SK-N-SH (cell line): ENCODE data around the gene C3orf20. TPM values are rescaled to one million over a fixed set of nuclear protein-coding genes. Genes with fewer than 3 reads are reported as not detected.

Source experiments
- CTCF ChIA-PET: fragments of 300-600, 350-600 bp; formaldehyde crosslinking; extraction: SDS; loops from one replicate; lab custom pipeline; 2021; lab: Yijun Ruan, JAX
- POLR2A ChIA-PET: fragments of 350-600 bp; sonication (Branson Sonifier 250); formaldehyde crosslinking; extraction: SDS; loops from one replicate; lab custom pipeline; 2020; ENCODE audit warnings: antibody characterized with exemption, inconsistent platforms; lab: Yijun Ruan, JAX
- DNase-seq: peaks from one replicate; pipeline ENCODE4 v3.0.0; 2012
- H2AFZ ChIP-seq: fragments of 200-600 bp; sonication (generic); 2 replicates; pipeline ENCODE4 v1.8.1; 2016; ENCODE audit warnings: antibody characterized with exemption, mild to moderate bottlenecking, low read depth
- H3F3A ChIP-seq: fragments of 200-600 bp; sonication (generic); replicated peaks from 2 replicates; pipeline ENCODE3; 2016; ENCODE audit warnings: antibody characterized with exemption, mild to moderate bottlenecking; ENCODE audit not compliant: insufficient read depth
- H3K27ac ChIP-seq, 2 experiments: fragments of 200-500 bp in 1 of 2; fragments of 200-600 bp in 1 of 2; sonication (Bioruptor generic) in 1 of 2; sonication (generic), shearing (Covaris generic) in 1 of 2; 2 replicates each; pipeline versions ENCODE4 v1.5.1 to v1.6.1; 2014 to 2016; ENCODE audit warnings: low read depth in 2 of 2, inconsistent platforms in 1 of 2, low read length in 1 of 2, mild to moderate bottlenecking in 1 of 2, mixed read lengths in 1 of 2
- H3K27me3 ChIP-seq: fragments of 200-600 bp; sonication (generic), shearing (Covaris generic); 2 replicates; pipeline ENCODE4 v1.6.1; 2016; ENCODE audit warnings: mixed run types; ENCODE audit not compliant: insufficient read depth
- H3K36me3 ChIP-seq, 2 experiments: fragments of 200-500 bp in 1 of 2; fragments of 200-600 bp in 1 of 2; sonication (Bioruptor generic) in 1 of 2; sonication (generic) in 1 of 2; replicated peaks in 1 of 2; 2 replicates each; pipeline versions ENCODE3 to v1.5.1; 2014 to 2016; ENCODE audit warnings: low read length in 1 of 2, mild to moderate bottlenecking in 1 of 2; ENCODE audit not compliant: insufficient read depth in 2 of 2, control insufficient read depth in 1 of 2
- H3K4me1 ChIP-seq, 2 experiments: fragments of 200-500 bp in 1 of 2; fragments of 200-600 bp in 1 of 2; sonication (Bioruptor generic) in 1 of 2; sonication (generic), shearing (Covaris generic) in 1 of 2; 2 replicates each; pipeline versions ENCODE4 v1.5.1 to v1.6.1; 2014 to 2016; ENCODE audit warnings: low read depth in 1 of 2, low read length in 1 of 2, mixed run types in 1 of 2; ENCODE audit not compliant: insufficient read depth in 2 of 2, control insufficient read depth in 1 of 2
- H3K4me2 ChIP-seq: fragments of 200-600 bp; sonication (generic), shearing (Covaris generic); 2 replicates; pipeline ENCODE4 v1.6.1; 2017; ENCODE audit warnings: mixed run types
- H3K4me3 ChIP-seq, 2 experiments: fragments of 200-500 bp in 1 of 2; fragments of 200-600 bp in 1 of 2; sonication (Bioruptor generic) in 1 of 2; sonication (generic), shearing (Covaris generic) in 1 of 2; 2 replicates each; pipeline versions ENCODE4 v1.5.1 to v1.8.1; 2014 to 2016; ENCODE audit warnings: low read depth in 2 of 2, inconsistent platforms in 1 of 2, low read length in 1 of 2, mild to moderate bottlenecking in 1 of 2, mixed read lengths in 1 of 2, moderate library complexity in 1 of 2
- H3K79me2 ChIP-seq: fragments of 200-600 bp; sonication (generic); 2 replicates; pipeline ENCODE4 v1.8.1; 2017; ENCODE audit warnings: mild to moderate bottlenecking; ENCODE audit not compliant: insufficient read depth
- H3K9ac ChIP-seq: fragments of 200-600 bp; sonication (generic); 2 replicates; pipeline ENCODE4 v1.6.1; 2017; ENCODE audit warnings: mixed run types
- H3K9me2 ChIP-seq: fragments of 200-600 bp; sonication (generic); 2 replicates; pipeline ENCODE4 v1.6.1; 2017; ENCODE audit warnings: mixed run types
- H3K9me3 ChIP-seq: fragments of 200-600 bp; sonication (generic); 2 replicates; pipeline ENCODE4 v1.6.1; 2017; ENCODE audit warnings: mixed run types, mild to moderate bottlenecking, moderate library complexity
- H4K20me1 ChIP-seq: fragments of 200-600 bp; sonication (generic); 2 replicates; pipeline ENCODE4 v1.6.1; 2017; ENCODE audit warnings: mild to moderate bottlenecking, mixed run types; ENCODE audit not compliant: insufficient read depth
- ELF1 ChIP-seq: IDR thresholded peaks from 2 replicates; pipeline ENCODE4 v1.4.0; 2012
- FOXM1 ChIP-seq: IDR thresholded peaks from 2 replicates; pipeline ENCODE4 v1.4.0; 2012; ENCODE audit warnings: low read depth, mild to moderate bottlenecking
- GABPA ChIP-seq: IDR thresholded peaks from 2 replicates; pipeline ENCODE4 v1.4.0; 2012; ENCODE audit warnings: low read depth, mild to moderate bottlenecking
- GATA2 ChIP-seq: sonication (generic); formaldehyde crosslinking; IDR thresholded peaks from 2 replicates; pipeline ENCODE4 v1.5.0; 2020; ENCODE audit warnings: mild to moderate bottlenecking, missing genetic modification reagents
- MXI1 ChIP-seq: IDR thresholded peaks from 2 replicates; pipeline ENCODE4 v1.6.1; 2012; ENCODE audit warnings: mild to moderate bottlenecking, low read depth, low read length, improper control_type of control experiment
- NRF1 ChIP-seq: IDR thresholded peaks from 2 replicates; pipeline ENCODE4 v1.6.1; 2012; ENCODE audit warnings: low read depth, mild to moderate bottlenecking, low read length
- POLR2AphosphoS5 ChIP-seq: IDR thresholded peaks from 2 replicates; pipeline ENCODE4 v1.6.1; 2012; ENCODE audit warnings: low read depth, low read length
- RCOR1 ChIP-seq: fragments of 150-350 bp; IDR thresholded peaks from 2 replicates; pipeline ENCODE4 v1.6.1; 2017; ENCODE audit warnings: antibody characterized with exemption, low read length
- RXRA ChIP-seq: IDR thresholded peaks from 2 replicates; pipeline ENCODE4 v1.4.0; 2012; ENCODE audit warnings: low read depth, mild to moderate bottlenecking, borderline replicate concordance
- TCF12 ChIP-seq: IDR thresholded peaks from 2 replicates; pipeline ENCODE4 v1.4.0; 2012
- TEAD4 ChIP-seq: IDR thresholded peaks from 2 replicates; pipeline ENCODE4 v1.4.0; 2012; ENCODE audit warnings: mild to moderate bottlenecking, borderline replicate concordance; ENCODE audit not compliant: insufficient read depth
- WGBS: methylation state at CpG from one replicate; pipeline ENCODE4 v1.1.6; 2017; ENCODE audit warnings: low lambda C conversion rate; 5-methylcytosine and 5-hydroxymethylcytosine counted together
- polyA plus RNA-seq, 3 experiments: library from polyadenylated mRNA; depleted of rRNA; stranded (reverse); fragments of >200 nt; gene quantifications; 2 replicates each; pipeline ENCODE4 v1.2.3, GENCODE V29; 2012
- TF ChIP-seq, protein P1 (sequence below): fragments of 150-350 bp; IDR thresholded peaks from 2 replicates; pipeline ENCODE4 v1.6.1; 2016; ENCODE audit warnings: mild to moderate bottlenecking, low read depth, low read length
- TF ChIP-seq, protein P2 (sequence below): IDR thresholded peaks from 2 replicates; pipeline ENCODE4 v1.4.0; 2012; ENCODE audit warnings: low read depth
- TF ChIP-seq, protein P3 (sequence below): fragments of 150-350 bp; IDR thresholded peaks from 2 replicates; pipeline ENCODE4 v1.6.1; 2017; ENCODE audit warnings: antibody characterized with exemption, low read length, low read depth, borderline replicate concordance
- TF ChIP-seq, protein P4 (sequence below): IDR thresholded peaks from 2 replicates; pipeline ENCODE4 v1.6.1; 2012; ENCODE audit warnings: mild to moderate bottlenecking, low read depth, low read length, moderate library complexity
- TF ChIP-seq, protein P5 (sequence below): fragments of 200-600 bp; sonication (generic); IDR thresholded peaks from 2 replicates; pipeline ENCODE4 v1.6.1; 2017; ENCODE audit warnings: antibody characterized with exemption, mild to moderate bottlenecking, moderate library complexity

The C3orf20 gene
- polyA plus RNA-seq, 1 of the 3 experiments (the other 2 are of a cell fraction): not detected

DNA sequence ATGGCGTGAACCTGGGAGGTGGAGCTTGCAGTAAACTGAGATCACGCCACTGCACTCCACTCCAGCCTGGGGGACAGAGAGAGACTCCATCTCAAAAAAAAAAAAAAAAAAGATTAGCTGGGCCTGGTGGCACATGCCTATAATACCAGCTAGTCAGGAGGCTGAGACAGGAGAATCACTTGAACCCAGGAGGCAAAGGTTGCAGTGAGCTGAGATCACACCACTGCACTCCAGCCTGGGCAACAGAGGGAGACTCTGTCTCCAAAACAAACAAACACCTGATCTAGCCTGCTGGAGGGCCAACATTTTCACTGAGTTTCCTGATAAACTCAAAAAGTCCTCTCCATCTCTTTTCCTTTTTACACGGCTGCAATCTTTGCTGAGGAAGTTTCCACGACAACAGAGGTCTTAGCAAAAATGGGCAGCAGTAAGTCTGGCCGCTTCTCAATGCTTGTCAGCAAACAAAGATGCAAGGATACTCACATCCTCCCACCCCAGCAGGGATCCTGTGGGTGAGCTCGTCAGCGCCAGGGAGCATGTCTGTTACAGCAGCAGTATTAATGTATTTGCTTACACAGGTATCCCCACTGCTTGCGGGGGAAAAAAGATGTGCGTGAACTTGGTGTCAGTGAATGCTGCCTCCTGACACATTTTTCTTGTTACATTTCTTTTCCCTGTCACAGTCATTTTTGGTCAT, 44.4 kb upstream of the C3orf20 start (continued):
- TF ChIP-seq TEAD4 (no peak), RXRA (no peak), TCF12 (no peak), POLR2AphosphoS5 (no peak), FOXM1 (no peak)
- TF ChIP-seq, protein P1, sequence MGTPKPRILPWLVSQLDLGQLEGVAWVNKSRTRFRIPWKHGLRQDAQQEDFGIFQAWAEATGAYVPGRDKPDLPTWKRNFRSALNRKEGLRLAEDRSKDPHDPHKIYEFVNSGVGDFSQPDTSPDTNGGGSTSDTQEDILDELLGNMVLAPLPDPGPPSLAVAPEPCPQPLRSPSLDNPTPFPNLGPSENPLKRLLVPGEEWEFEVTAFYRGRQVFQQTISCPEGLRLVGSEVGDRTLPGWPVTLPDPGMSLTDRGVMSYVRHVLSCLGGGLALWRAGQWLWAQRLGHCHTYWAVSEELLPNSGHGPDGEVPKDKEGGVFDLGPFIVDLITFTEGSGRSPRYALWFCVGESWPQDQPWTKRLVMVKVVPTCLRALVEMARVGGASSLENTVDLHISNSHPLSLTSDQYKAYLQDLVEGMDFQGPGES: no peak
- TF ChIP-seq, protein P2, sequence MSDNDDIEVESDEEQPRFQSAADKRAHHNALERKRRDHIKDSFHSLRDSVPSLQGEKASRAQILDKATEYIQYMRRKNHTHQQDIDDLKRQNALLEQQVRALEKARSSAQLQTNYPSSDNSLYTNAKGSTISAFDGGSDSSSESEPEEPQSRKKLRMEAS: no peak

DNA sequence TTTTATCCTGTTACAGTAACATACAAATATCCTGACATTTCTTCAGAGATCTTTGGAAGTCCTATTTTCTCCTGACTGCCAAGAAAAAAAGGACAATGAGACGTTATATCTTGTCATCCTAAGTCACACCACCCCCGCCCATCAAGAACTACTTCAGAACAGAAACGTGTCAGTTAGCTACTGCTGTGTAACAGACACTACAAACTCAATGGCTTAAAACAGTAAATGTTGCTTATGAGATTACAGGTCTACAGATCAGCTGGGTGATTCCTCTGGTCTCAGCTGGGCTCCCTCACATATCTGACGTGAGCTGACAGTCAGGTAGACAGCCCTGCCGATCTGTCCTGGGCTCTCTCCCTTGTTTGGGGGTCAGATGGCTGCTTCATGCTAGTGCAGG, 43.8 kb upstream of the C3orf20 start:
- H3K36me3 ChIP-seq: no peaks in the 10 kb centered on the region
- H3K9me2 ChIP-seq: no peaks in the 10 kb centered on the region
- no peaks in the 10 kb centered on the region; a peak in 1 of 4 replicates for H3K4me1 ChIP-seq
- CTCF ChIA-PET: no interaction called here
- H3K9ac ChIP-seq: no peak overlapping the region
- H3K4me3 ChIP-seq: no peak overlapping the region
- H3K27ac ChIP-seq: no peak overlapping the region
- DNase-seq: no peak
- 50% methylated on average over 3 of the region's 5 CpGs for WGBS
- no peak overlapping the region for H3K4me2 ChIP-seq
- no peaks in the 10 kb centered on the region for H3F3A ChIP-seq
- TF ChIP-seq GATA2 (CRISPR knock-in tag) (no peak), RCOR1 (no peak), ELF1 (no peak), MXI1 (no peak), GABPA (no peak), NRF1 (no peak), FOXM1 (no peak)
- TF ChIP-seq, protein P1: no peak
- TF ChIP-seq, protein P3, sequence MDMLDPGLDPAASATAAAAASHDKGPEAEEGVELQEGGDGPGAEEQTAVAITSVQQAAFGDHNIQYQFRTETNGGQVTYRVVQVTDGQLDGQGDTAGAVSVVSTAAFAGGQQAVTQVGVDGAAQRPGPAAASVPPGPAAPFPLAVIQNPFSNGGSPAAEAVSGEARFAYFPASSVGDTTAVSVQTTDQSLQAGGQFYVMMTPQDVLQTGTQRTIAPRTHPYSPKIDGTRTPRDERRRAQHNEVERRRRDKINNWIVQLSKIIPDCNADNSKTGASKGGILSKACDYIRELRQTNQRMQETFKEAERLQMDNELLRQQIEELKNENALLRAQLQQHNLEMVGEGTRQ: no peak
- TF ChIP-seq, protein P4, sequence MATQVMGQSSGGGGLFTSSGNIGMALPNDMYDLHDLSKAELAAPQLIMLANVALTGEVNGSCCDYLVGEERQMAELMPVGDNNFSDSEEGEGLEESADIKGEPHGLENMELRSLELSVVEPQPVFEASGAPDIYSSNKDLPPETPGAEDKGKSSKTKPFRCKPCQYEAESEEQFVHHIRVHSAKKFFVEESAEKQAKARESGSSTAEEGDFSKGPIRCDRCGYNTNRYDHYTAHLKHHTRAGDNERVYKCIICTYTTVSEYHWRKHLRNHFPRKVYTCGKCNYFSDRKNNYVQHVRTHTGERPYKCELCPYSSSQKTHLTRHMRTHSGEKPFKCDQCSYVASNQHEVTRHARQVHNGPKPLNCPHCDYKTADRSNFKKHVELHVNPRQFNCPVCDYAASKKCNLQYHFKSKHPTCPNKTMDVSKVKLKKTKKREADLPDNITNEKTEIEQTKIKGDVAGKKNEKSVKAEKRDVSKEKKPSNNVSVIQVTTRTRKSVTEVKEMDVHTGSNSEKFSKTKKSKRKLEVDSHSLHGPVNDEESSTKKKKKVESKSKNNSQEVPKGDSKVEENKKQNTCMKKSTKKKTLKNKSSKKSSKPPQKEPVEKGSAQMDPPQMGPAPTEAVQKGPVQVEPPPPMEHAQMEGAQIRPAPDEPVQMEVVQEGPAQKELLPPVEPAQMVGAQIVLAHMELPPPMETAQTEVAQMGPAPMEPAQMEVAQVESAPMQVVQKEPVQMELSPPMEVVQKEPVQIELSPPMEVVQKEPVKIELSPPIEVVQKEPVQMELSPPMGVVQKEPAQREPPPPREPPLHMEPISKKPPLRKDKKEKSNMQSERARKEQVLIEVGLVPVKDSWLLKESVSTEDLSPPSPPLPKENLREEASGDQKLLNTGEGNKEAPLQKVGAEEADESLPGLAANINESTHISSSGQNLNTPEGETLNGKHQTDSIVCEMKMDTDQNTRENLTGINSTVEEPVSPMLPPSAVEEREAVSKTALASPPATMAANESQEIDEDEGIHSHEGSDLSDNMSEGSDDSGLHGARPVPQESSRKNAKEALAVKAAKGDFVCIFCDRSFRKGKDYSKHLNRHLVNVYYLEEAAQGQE: no peak
- TF ChIP-seq, protein P5, sequence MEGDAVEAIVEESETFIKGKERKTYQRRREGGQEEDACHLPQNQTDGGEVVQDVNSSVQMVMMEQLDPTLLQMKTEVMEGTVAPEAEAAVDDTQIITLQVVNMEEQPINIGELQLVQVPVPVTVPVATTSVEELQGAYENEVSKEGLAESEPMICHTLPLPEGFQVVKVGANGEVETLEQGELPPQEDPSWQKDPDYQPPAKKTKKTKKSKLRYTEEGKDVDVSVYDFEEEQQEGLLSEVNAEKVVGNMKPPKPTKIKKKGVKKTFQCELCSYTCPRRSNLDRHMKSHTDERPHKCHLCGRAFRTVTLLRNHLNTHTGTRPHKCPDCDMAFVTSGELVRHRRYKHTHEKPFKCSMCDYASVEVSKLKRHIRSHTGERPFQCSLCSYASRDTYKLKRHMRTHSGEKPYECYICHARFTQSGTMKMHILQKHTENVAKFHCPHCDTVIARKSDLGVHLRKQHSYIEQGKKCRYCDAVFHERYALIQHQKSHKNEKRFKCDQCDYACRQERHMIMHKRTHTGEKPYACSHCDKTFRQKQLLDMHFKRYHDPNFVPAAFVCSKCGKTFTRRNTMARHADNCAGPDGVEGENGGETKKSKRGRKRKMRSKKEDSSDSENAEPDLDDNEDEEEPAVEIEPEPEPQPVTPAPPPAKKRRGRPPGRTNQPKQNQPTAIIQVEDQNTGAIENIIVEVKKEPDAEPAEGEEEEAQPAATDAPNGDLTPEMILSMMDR: no peak
- TF ChIP-seq, protein P2: no peak
- TF ChIP-seq, all 33 proteins: peak for 0
- no peaks in the 10 kb centered on the region for H3K79me2 ChIP-seq
- no peaks in the 10 kb centered on the region for H3K27me3 ChIP-seq
- H4K20me1 ChIP-seq: no peaks in the 10 kb centered on the region
- no peak overlapping the region for H2AFZ ChIP-seq
- no peaks in the 10 kb centered on the region for H3K9me3 ChIP-seq
- POLR2A ChIA-PET: no interaction called here
